M059J (cell line): ENCODE data around the gene DGLUCY. TPM values are rescaled to one million over a fixed set of nuclear protein-coding genes. Genes with fewer than 3 reads are reported as not detected.
"Not testable (repeated sequence)": the region's sequence is repeated elsewhere in the genome, so short reads cannot be mapped to it uniquely, and the experiment has no call there.

Experiments used
- DNase-seq: peaks from one replicate; pipeline ENCODE4 v3.0.0-alpha.2; 2012; ENCODE audit warnings: low read depth
- total RNA-seq: library from RNA; depleted of rRNA; stranded (reverse); fragments of >200 nt; shearing (Covaris generic); gene quantifications from 2 replicates; pipeline ENCODE4 v1.2.3, GENCODE V29; 2014

The DGLUCY gene
- total RNA-seq, 1 experiment from 2014 or later: 19.9 TPM

GRCh38 chr14:91233936-91234790, 120.3 kb downstream of the DGLUCY start:
- DNase-seq: no peak

GRCh38 chr14:91234791-91235114, 120.9 kb downstream of the DGLUCY start:
- no peak for DNase-seq

GRCh38 chr14:91235841-91236240, 122.0 kb downstream of the DGLUCY start:
- no peak for DNase-seq

GRCh38 chr14:91237219-91237618, 123.3 kb downstream of the DGLUCY start:
- peak; percentile 93 for DNase-seq

GRCh38 chr14:91238085-91238484, 124.2 kb downstream of the DGLUCY start:
- DNase-seq: no peak

GRCh38 chr14:91238661-91239060, 124.8 kb downstream of the DGLUCY start:
- DNase-seq: no peak

- no peak for DNase-seq
Measured at GRCh38 chr14:91241863-91242262, 128.0 kb downstream of the DGLUCY start.

GRCh38 chr14:91242635-91243034, 128.8 kb downstream of the DGLUCY start:
- no peak for DNase-seq

- DNase-seq: no peak
Measured at GRCh38 chr14:91243074-91243471, 129.2 kb downstream of the DGLUCY start.

- peak; percentile 64 for DNase-seq
Measured at GRCh38 chr14:91244501-91244901, 130.6 kb downstream of the DGLUCY start, which contains the start of gene GPR68. Gene GPR68 (minus strand): TSS chr14:91244704. CDS start chr14:91235050, 9,654 bp downstream.

- no peak for DNase-seq
Measured at GRCh38 chr14:91245029-91245428, 131.2 kb downstream of the DGLUCY start.

GRCh38 chr14:91245616-91246015, 131.7 kb downstream of the DGLUCY start:
- not testable (repeated sequence) for DNase-seq

- DNase-seq: peak; percentile 34
Measured at GRCh38 chr14:91246051-91246852, 132.4 kb downstream of the DGLUCY start.

GRCh38 chr14:91249841-91250616, 136.2 kb downstream of the DGLUCY start:
- peak; percentile 95 for DNase-seq

- peak; percentile 29 for DNase-seq
Measured at GRCh38 chr14:91250912-91251311, 137.0 kb downstream of the DGLUCY start.

- DNase-seq: no peak
Measured at GRCh38 chr14:91252871-91253794, 139.3 kb downstream of the DGLUCY start.

- no peak for DNase-seq
Measured at GRCh38 chr14:91253795-91254323, 140.0 kb downstream of the DGLUCY start.

GRCh38 chr14:91254461-91254860, 140.6 kb downstream of the DGLUCY start:
- DNase-seq: no peak

GRCh38 chr14:91255026-91255695, 141.3 kb downstream of the DGLUCY start:
- DNase-seq: no peak

- DNase-seq: no peak
Measured at GRCh38 chr14:91256661-91257060, 142.8 kb downstream of the DGLUCY start.
